Measurements from ENCODE around the gene RAPGEF3. TPM values are rescaled to one million over a fixed set of nuclear protein-coding genes. Genes with fewer than 3 reads are reported as not detected.

The RAPGEF3 gene
- total and polyA plus RNA-seq, 9 of the 15 experiments (the other 6 are each of a cell fraction or from before 2014, with no cell fraction given) = 0.03 to 0.78 (median 0.37) TPM; not detected in 1

- Histone ChIP-seq H3K27ac (ENCODE audit: extremely low read depth, low read depth, low read length) (no peak overlapping the region), H3K4me2 (ENCODE audit: insufficient read depth, low read length) (no peak overlapping the region), H3K9ac (ENCODE audit: insufficient read depth in 1 of 2, low read depth in 2 of 2, low read length in 2 of 2) (no peak overlapping the region), H3K9me1 (ENCODE audit: control insufficient read depth, insufficient read depth, low read length) (no peaks in the 10 kb centered on the region), H3K4me1 (replicated peaks in 1 of 2; ENCODE audit: control insufficient read depth in 2 of 2, insufficient read depth in 2 of 2, low read length in 2 of 2) (peaks cover 17 to 31% of the 10 kb centered on the region in 2 experiments), H3K4me3 (no peak overlapping the region), H3K27me3 (ENCODE audit: control insufficient read depth in 2 of 2, insufficient read depth in 2 of 2, low read length in 2 of 2) (no peaks in the 10 kb centered on the region), H4K20me1 (replicated peaks; ENCODE audit: control insufficient read depth, insufficient read depth, low read length) (peaks cover 2% of the 10 kb centered on the region; the same call in 1 of the 2 replicates), H3K36me3 (ENCODE audit: control insufficient read depth, insufficient read depth, low read length) (no peaks in the 10 kb centered on the region), H3K79me2 (ENCODE audit: control insufficient read depth, insufficient read depth, low read length) (no peaks in the 10 kb centered on the region), H2AFZ (ENCODE audit: low read depth, low read length) (no peak overlapping the region), H3K9me3 (replicated peaks; ENCODE audit: control insufficient read depth, insufficient read depth, low read depth, low read length) (no peaks in the 10 kb centered on the region)
- 28% methylated on average over 2 of the region's 2 CpGs for WGBS (ENCODE audit: insufficient coverage, low coverage, missing lambda C conversion rate)
- DNase-seq (ENCODE audit: extremely low read depth in 1 of 4, low spot score in 3 of 4) = no peak
- in situ Hi-C loops (cut with MboI) (no loop called here), intact Hi-C loops (cut with micrococcal nuclease) (no loop called here)
- FAIRE-seq = no peak
- no TSS peak for BruUV-seq (replicated peaks)
- no peak for ATAC-seq
- CTCF ChIA-PET (ENCODE audit: low intra/inter-chr PET ratio) = no interaction called here
- TF ChIP-seq ZHX1 (conservative IDR thresholded peaks at IDR 0.05; ENCODE audit: low read length) (no peak), HMGN3 (IDR thresholded peaks at IDR 0.05; ENCODE audit: borderline replicate concordance, extremely low read depth, insufficient read length, low read depth, low read length) (no peak)
- POLR2A ChIA-PET = interaction anchor here (0.6 to 3.0 kb wide), 7 partner anchors 9 to 101 kb away, joined by 3 to 8 read pairs (median 4); partner anchors contain the start of genes RAPGEF3, RPAP3 and SLC48A1
Observed at GRCh38 chr12:47732504-47732903, 26.2 kb downstream of the RAPGEF3 start.
